GM19193 (cell line): ENCODE results near the gene MAML2.

Experiments used
- POLR2A ChIP-seq: IDR thresholded peaks from 4 replicates; pipeline ENCODE4 v1.6.1; 2011; ENCODE audit not compliant: insufficient read depth, insufficient read length; ENCODE audit errors: extremely low read depth

The MAML2 gene

DNA sequence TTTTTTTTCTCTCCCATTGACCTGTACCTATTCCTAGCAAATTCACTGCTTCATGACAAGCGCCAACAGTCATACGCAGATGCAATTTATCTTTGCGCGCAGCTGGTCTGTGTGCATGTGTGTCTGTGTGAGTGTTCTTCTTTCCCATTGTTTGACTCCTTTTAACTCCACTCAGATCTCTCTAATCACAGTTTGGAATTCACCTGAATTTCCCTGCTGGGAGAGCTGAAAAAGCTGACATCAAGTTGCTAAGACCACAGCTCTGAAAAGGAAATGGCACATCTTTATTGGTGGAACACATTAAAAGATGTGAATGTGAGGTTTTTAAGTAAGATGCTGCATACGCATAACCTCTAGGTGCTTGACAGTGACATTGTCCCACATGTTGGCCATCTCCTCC is 231.7 kb downstream of the MAML2 start:
- TF ChIP-seq POLR2A: no peak

DNA sequence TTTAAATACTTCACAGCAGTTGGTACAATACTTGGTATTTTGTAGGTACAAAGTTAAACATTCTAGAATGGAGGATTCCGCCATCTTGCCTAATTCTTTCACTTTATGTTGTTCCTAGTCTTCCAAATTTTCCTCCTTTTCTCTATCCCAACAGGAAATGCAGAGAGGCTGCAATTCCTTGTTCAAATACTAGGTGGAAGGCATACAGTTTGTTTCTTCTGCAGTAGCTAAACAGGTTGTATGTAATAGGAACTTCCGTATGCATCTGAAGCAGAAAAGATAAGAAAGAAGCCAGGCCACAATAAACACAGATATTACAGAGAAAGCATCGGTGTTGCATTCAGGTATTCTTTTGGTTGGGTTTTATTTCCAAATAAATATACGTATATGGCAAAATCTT is 232.7 kb downstream of the MAML2 start:
- TF ChIP-seq POLR2A: no peak

DNA sequence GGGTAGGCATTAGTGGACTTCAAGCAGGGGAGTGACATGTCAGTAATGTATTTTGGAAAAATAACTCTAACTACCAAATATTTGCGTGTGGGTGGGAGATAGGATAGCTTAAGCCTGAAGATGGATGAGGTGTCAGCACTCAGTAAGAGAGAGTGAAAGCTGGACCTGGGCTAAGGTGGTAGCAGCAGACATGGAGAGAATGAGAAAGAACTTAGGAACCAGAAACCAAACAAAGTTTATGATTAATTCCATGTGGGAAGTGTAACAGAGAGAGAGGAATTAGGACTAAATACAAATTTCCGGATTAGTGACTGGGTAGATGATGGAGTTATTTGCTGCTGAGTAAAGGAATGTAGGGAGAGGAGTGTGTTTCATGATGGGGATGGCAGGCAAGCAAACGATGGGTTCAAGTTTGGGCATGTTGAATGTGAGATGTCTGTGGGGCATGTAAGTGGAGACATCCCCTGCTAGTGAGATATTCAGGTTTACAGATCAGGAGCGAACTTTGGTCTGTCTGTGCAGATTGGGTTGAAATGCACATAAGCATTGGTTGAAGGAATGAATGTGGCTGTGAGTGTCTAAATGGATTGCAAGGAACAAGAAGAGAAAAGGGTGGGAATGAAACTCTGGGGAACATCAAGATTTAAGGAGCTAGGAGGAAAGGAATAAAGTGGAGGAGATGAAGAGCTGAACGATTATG is 233.5 kb downstream of the MAML2 start:
- no peak for TF ChIP-seq POLR2A

DNA sequence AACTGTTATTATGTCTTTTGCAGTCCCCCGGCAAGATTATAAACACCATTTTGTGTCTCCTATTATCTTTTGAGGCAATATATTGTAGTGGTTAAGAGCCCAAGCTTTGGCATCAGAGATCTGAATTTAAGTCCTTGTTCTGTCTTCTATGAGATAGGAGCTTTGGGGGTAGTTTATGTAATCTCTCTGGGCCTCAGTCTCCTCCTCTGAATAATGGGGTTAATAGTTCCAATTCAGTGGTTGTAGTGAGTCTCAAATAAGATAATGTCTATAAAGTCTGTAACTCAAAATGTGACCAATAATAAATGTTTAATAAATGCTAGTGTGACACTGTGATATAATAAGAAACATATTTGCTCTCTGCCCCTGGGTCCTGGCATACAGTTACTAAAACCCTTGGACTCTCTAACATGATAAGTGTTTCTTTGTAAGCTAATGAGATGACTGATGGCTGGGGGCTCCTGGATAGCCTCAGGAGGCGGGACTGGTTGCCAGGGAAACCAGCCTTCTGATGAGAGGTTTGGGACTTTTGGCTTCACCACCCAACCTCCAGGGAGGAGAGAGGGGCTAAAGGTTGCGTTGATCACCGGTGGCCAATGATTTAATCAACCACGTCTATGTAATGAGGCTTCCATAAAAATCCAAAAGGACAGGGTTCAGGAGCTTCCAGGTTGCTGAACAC is 235.7 kb downstream of the MAML2 start:
- TF ChIP-seq POLR2A: no peak

DNA sequence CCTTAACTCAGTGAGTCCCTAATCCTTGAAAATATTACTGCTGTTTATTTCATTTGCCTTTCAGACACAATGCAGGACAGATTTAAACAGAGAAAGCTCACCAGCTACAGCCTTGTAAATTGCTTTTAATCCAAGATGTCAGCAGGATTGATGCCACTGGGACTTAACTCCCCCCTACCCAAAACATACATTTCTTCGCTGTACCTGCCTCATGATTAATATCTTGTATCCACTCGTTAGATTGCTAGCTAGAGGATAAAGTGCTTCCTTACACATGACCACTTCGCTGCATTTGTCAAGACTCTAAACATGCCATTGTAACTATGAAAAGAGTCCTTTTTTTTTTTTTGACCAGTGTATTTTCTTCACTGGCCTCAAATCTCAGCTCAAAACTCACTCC is 236.3 kb downstream of the MAML2 start:
- no peak for TF ChIP-seq POLR2A

DNA sequence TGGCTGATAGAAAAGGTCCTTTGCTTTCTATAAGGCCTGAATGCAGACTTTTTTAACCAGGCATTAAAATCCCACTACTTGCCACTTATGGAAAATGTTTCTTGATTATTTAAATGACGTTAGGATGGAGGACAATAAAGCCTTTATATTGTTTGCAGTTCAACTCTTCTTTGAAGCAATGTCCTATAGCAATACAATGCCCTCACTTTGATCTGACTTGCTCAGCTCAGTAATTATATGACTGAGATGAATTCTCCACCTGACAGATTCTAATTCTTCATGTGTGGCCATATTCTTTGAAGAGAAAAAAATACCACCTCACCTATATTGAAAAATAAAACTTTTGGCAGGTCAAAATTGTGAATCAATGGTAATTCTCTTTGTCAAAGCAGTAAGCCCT is 237.1 kb downstream of the MAML2 start:
- TF ChIP-seq POLR2A: no peak

DNA sequence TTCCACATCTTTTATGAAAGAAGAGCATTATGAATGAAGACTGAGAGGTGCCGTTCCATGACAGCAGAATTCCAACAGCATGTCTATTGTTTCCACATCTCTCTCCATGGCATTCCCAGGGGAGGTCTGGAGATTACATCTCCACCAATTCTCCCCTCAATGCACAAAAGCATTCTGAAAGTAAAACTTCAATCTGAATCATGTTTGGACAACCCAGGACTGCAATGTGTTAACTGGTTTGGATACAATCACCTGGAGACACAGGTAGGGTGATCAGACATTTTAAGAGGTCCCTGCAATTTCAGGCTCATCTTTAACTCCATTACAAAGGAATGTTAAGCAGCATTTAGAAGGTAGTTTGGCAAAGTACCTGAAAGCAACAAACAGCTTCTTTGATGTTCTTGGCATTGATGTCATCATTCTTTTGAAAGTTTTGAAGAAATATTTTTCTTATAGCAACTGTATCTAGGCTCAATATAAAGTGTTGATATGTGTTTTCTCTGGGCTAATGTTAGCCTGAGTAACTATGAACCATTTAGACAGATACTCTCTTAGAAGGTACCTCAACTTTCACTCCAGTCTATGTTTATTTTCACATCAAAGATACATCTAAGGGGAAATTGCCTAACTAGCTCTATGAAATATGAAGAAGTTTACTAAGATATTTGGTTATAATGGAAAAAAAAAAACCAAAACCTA is 237.6 kb downstream of the MAML2 start:
- TF ChIP-seq POLR2A: no peak

DNA sequence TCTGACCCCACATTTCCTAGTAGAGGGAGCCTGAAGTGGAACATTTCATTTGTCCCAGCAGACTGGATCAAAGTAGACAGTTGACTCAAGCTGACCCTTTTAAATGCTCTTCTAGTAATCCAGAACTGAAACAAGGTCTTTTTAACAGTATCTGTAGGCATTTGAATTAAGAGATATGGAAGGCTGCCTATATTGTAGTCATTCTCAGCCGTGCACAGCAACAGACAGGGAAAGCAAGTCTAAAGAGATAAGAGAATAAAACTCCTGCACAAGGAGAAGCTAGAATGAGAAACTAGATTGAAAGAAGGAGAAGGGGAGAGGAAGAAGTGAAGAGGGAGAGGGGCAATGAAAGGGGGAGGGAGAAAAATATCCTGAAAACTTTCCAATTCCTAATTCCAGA is 238.5 kb downstream of the MAML2 start:
- no peak for TF ChIP-seq POLR2A

DNA sequence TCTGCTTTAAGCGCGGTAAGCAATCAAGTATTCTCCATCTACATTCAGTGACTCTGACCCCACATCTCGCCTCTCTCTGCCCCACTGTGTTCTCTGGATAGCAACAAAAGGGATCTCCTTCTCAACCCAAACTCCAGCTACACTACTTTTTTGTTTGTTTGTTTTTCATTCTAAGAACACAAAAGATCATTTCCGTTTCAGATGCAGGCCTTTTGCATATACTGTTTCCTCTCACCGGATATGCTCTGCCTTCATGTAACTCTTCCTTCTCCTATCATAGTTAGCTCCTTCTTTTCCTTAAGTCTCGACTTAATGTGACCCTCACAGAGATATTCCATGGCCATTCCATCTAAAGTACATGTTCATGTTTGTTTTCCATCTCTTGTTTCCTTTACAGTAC is 239.3 kb downstream of the MAML2 start:
- no peak for TF ChIP-seq POLR2A

DNA sequence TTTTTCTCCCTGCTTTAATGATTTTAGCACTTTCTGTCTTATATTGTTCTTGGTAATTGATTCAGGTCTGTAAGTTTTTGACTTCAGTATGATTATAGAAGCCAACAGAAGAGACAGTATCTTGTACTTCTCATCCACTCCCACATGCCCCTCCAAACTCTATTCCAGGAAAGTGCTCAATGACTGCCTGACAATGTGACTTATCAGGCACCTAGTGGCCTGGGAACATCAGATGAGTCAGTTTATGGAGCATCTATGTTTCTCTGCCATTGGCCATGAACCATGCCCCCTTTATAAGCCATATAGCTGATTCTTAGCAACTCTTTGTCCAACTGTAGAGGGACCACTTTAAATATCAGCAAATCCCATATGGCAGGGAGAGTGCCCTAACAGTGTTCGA is 239.9 kb downstream of the MAML2 start:
- TF ChIP-seq POLR2A: no peak

DNA sequence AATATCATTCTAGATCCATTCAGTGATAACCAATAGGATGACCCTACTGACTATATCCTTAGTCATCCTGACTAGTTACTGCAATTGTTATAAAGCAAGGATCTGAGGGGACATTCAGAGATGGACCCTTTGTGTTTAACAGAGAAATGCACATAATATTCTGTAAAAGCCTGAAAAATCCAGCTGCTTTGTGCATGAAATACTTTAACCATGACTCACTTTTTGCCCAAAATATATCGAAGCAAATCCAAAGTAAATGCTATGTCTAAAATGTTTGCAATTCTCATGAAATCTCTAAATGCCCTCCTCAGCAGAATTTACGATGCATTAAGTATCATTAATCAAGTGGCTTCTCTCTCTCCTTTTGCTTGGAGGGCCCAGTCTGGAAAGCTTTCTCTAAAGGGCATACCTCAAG is 240.3 kb downstream of the MAML2 start:
- no peak for TF ChIP-seq POLR2A

DNA sequence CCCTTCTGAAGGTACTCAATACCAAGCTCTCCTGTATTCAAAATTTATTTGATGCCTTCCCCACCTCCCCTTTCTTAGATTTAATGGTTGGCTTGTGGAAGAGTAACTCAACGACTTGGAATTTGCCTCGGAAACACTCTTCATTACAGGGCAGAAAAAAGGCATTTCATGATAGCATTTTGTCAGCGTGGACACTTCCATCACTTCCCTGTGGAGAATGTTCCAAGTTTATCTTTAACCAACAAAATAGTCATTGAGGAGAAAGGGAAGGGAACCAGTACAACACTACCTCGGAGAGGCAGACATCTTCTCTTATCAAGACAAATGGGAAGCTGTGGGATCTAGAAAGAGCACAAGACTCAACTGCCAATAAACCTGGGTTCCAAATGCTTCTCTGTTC is 241.8 kb downstream of the MAML2 start:
- TF ChIP-seq POLR2A: no peak

DNA sequence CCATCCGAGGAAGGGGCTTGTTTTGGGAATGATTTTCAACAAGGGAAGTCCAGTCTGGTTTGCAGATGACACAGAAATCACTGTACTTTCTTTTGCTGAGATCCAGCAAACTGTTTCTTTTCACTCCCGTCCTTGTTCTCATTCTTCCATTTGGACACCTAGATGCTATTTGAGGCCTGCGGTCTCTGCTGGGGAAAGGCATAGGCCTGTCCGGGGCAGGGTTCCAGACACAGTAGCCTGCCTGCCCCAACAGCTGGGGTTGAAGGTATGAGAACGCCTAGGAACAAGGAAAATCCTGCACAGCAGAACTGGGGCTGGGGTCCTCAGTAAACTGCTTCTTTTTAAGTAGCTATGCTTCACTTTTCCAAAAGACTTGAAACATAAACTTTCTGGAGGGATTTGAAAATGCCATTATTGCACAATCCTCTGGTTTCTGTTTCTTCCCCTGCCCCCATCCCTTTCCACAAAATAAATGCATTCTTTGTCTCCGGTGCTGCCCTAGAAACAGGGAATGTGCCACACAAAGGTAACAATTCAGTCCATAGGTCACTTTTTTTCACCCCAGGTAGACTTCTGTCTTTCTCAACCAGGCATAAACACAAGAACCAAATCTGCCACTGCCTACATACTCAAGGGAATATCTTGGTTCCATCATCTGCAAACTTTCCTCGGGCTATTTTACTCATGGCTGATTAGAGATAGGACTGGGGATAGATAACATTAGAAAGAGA is 244.3 kb downstream of the MAML2 start:
- TF ChIP-seq POLR2A: no peak

DNA sequence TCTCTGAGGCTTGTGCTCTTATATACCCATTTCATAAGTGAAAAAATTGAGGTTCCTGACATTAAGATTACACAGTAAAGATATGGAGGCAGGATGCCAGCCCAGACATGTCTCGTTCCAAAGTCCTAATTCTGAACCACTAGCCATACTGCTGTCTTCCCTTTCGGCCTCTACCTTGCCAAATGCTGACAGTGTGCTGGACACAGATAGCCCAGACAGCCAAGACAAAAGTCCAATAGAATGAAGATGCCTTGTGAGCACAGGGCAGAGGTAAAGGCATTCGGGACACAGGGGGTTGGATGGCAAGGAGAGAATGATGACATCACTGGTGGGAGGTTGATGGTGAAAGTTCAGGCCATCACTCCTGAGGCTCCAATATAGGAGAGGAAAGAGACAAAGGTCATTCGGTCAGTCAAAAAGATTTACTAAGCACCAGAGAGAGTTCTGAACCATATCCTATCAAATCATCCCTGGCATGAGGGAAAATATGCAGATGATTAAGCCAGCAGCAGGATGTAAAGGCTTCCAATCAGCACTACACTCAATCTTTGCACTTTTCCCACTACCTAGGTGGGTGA is 245.1 kb downstream of the MAML2 start:
- no peak for TF ChIP-seq POLR2A

DNA sequence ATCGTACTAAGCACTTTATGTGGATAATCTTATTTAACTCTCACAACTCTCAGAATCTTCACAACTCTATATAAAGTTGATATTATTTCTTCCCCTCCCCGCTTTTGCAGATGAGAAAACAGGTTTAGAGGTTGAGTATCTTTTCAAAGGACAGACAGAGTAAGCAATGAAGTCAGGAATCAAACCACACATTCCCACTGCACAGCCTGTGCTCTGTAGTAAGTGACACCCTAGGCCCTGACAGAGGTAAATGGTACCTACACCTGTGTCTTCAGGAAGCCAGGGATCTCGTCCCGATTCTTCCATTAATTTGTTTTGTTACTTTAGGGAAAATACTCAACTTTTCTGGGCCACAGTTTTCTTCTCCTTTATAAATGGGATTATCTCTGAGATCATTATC is 246.6 kb downstream of the MAML2 start:
- no peak for TF ChIP-seq POLR2A
